ENCODE data around the gene RPS6KL1. TPM values are rescaled to one million over a fixed set of nuclear protein-coding genes. Genes with fewer than 3 reads are reported as not detected.

The RPS6KL1 gene
- total and polyA plus RNA-seq, 2 experiments from 2014 or later = 5.6 to 6.5 TPM

DNA sequence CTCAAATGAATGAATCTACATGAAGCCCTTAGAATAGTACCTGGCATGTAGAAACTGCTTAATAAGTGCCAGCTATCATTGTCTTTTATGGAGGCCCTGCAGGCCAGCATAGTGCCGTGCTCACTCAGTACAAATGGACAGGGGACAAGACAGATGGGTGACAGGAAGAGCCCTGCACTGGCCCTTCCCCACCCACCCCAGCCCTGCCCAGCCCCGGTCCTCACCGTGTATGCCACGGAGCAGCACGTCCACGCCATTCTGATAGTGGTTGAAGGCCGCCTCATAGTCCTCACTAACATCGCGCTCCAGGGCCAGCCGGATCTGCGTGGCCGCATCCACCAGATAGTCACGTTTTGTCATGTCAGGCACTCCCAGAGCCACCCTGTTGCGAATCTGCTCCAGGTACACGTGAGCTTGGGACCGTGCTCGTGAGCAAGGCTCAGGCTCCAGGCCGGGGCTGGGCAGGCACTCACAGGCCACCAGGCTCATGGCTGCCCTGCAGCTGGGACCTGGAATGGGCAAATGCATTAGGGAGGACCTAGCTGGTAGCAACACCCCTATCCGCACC, 1.9 kb downstream of the RPS6KL1 start (continued):
- TF ChIP-seq, protein P1, sequence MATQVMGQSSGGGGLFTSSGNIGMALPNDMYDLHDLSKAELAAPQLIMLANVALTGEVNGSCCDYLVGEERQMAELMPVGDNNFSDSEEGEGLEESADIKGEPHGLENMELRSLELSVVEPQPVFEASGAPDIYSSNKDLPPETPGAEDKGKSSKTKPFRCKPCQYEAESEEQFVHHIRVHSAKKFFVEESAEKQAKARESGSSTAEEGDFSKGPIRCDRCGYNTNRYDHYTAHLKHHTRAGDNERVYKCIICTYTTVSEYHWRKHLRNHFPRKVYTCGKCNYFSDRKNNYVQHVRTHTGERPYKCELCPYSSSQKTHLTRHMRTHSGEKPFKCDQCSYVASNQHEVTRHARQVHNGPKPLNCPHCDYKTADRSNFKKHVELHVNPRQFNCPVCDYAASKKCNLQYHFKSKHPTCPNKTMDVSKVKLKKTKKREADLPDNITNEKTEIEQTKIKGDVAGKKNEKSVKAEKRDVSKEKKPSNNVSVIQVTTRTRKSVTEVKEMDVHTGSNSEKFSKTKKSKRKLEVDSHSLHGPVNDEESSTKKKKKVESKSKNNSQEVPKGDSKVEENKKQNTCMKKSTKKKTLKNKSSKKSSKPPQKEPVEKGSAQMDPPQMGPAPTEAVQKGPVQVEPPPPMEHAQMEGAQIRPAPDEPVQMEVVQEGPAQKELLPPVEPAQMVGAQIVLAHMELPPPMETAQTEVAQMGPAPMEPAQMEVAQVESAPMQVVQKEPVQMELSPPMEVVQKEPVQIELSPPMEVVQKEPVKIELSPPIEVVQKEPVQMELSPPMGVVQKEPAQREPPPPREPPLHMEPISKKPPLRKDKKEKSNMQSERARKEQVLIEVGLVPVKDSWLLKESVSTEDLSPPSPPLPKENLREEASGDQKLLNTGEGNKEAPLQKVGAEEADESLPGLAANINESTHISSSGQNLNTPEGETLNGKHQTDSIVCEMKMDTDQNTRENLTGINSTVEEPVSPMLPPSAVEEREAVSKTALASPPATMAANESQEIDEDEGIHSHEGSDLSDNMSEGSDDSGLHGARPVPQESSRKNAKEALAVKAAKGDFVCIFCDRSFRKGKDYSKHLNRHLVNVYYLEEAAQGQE (IDR thresholded peaks at IDR 0.05; ENCODE audit: unreplicated experiment) = no peak
- TF ChIP-seq CREB1 (CRISPR knock-in tag; IDR thresholded peaks at IDR 0.05; ENCODE audit: low read depth) = no peak
- no peak for TF ChIP-seq ZNF114 (CRISPR knock-in tag; IDR thresholded peaks at IDR 0.05)

DNA sequence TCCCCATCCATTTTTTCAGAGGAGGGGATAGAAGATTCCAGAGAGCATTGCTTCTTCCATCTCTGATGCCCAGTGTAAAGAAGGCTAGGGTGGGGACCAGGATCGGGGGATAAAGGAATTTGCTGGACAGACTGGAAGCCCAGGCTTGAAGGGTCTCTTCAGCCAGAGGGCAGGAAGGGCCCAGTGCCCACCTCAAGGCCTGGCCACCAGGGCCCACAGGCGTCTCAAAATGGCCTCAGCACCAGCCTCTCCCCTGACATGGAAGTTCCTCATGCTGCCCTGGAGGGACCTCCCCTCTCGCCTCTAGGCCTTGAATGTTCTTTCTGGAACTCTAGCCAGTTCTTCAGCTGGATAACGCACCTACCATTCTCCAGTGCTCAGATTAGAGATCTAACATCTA, 2.8 kb downstream of the RPS6KL1 start:
- Histone ChIP-seq H4K20me1 (replicated peaks; ENCODE audit: insufficient read depth) (no peaks in the 10 kb centered on the region), H3K4me2 (no peak overlapping the region), H3K27ac (ENCODE audit: low read depth) (no peak overlapping the region), H3K79me2 (replicated peaks; ENCODE audit: insufficient read depth) (no peaks in the 10 kb centered on the region), H3K4me3 (no peak overlapping the region), H3F3A (replicated peaks; ENCODE audit: low read depth) (no peaks in the 10 kb centered on the region), H3K36me3 (ENCODE audit: insufficient read depth) (no peaks in the 10 kb centered on the region), H3K27me3 (ENCODE audit: insufficient read depth) (no peaks in the 10 kb centered on the region), H3K9me2 (ENCODE audit: insufficient read depth) (no peaks in the 10 kb centered on the region), H2AFZ (no peak overlapping the region), H3K4me1 (ENCODE audit: insufficient read depth) (peaks cover 6% of the 10 kb centered on the region; the same call in 1 of the 2 replicates)
- Mint-ChIP-seq H3K36me3 (ENCODE audit: low read depth) (peaks cover 5% of the 10 kb centered on the region; the same call in 1 of the 3 replicates), H3K27ac (no peak overlapping the region), H3K4me3 (no peak overlapping the region), H3K4me1 (peaks cover 7% of the 10 kb centered on the region), H3K27me3 (ENCODE audit: insufficient read depth, low read depth, poor library complexity) (peaks cover 3% of the 10 kb centered on the region), H3K9me3 (no peaks in the 10 kb centered on the region)
- TF ChIP-seq NANOG (IDR thresholded peaks at IDR 0.05; ENCODE audit: borderline replicate concordance) (no peak), JUNB (IDR thresholded peaks at IDR 0.05; ENCODE audit: unreplicated experiment) (no peak), CREB1 (CRISPR knock-in tag; IDR thresholded peaks at IDR 0.05; ENCODE audit: low read depth) (no peak), ZNF331 (CRISPR knock-in tag; IDR thresholded peaks at IDR 0.05; ENCODE audit: low read depth) (no peak), EZH2phosphoT487 (IDR thresholded peaks at IDR 0.05; ENCODE audit: unreplicated experiment) (no peak), EZH2 (IDR thresholded peaks at IDR 0.05; ENCODE audit: low read depth, unreplicated experiment) (no peak)
- ATAC-seq = no peak
- DNase-seq (ENCODE audit: low spot score) = no peak

DNA sequence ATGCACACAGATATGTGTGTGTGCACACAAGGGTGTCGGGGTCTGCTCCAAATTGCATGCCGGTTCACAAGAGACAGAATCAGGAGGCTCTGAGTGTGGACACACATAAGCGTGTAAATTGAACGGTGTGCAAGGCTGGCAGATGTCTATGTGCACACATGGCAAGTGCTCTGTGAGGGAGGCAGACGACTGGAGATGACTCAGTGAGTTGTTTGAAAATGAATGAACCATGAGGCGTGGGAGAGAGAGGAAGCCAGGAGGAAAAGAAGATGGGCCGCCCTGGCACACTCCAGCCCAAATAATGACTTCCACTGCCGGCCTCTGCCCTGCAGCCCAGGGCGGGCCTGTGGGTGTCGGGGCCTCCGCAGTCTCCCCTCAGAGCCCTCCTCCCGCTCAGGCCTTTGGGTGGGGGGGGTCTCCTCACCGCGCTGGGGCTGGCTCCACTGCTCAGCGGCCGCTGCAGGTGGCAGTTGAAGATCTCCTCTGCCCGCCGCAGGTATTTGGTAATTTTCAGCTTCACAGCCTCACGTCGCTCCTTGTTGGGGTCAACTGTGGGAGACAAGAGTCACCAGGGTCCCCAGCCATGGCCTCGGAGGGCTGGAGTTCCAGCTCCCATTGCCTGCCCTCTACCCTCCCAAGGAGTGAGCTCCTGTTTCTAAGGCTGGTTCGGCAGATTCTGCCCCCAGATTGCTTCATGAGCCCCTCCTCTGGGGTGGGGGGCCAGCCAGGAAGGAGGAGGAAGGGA, 3.5 kb downstream of the RPS6KL1 start:
- ATAC-seq = no peak
- H3K36me3 ChIP-seq (ENCODE audit: insufficient read depth) = no peaks in the 10 kb centered on the region
- no peaks in the 10 kb centered on the region for H3K9me2 ChIP-seq (ENCODE audit: insufficient read depth)
- H3K27ac ChIP-seq (ENCODE audit: low read depth) = no peak overlapping the region
- DNase-seq (ENCODE audit: low spot score) = no peak
- H3K4me2 ChIP-seq = no peak overlapping the region
- Mint-ChIP-seq H3K27me3 (ENCODE audit: insufficient read depth, low read depth, poor library complexity) (peaks cover 3% of the 10 kb centered on the region), H3K27ac (no peak overlapping the region), H3K36me3 (ENCODE audit: low read depth) (peaks cover 5% of the 10 kb centered on the region; the same call in 1 of the 3 replicates), H3K4me1 (peaks cover 7% of the 10 kb centered on the region), H3K4me3 (no peak overlapping the region), H3K9me3 (no peaks in the 10 kb centered on the region)
- H4K20me1 ChIP-seq (replicated peaks; ENCODE audit: insufficient read depth) = no peaks in the 10 kb centered on the region
- no peaks in the 10 kb centered on the region for H3F3A ChIP-seq (replicated peaks; ENCODE audit: low read depth)
- peaks cover 6% of the 10 kb centered on the region; the same call in 1 of the 2 replicates for H3K4me1 ChIP-seq (ENCODE audit: insufficient read depth)
- H3K4me3 ChIP-seq = no peak overlapping the region
- no peak overlapping the region for H2AFZ ChIP-seq
- H3K79me2 ChIP-seq (replicated peaks; ENCODE audit: insufficient read depth) = no peaks in the 10 kb centered on the region
- no peaks in the 10 kb centered on the region for H3K27me3 ChIP-seq (ENCODE audit: insufficient read depth)
- TF ChIP-seq JUNB (IDR thresholded peaks at IDR 0.05; ENCODE audit: unreplicated experiment) = no peak
- TF ChIP-seq, protein P2, sequence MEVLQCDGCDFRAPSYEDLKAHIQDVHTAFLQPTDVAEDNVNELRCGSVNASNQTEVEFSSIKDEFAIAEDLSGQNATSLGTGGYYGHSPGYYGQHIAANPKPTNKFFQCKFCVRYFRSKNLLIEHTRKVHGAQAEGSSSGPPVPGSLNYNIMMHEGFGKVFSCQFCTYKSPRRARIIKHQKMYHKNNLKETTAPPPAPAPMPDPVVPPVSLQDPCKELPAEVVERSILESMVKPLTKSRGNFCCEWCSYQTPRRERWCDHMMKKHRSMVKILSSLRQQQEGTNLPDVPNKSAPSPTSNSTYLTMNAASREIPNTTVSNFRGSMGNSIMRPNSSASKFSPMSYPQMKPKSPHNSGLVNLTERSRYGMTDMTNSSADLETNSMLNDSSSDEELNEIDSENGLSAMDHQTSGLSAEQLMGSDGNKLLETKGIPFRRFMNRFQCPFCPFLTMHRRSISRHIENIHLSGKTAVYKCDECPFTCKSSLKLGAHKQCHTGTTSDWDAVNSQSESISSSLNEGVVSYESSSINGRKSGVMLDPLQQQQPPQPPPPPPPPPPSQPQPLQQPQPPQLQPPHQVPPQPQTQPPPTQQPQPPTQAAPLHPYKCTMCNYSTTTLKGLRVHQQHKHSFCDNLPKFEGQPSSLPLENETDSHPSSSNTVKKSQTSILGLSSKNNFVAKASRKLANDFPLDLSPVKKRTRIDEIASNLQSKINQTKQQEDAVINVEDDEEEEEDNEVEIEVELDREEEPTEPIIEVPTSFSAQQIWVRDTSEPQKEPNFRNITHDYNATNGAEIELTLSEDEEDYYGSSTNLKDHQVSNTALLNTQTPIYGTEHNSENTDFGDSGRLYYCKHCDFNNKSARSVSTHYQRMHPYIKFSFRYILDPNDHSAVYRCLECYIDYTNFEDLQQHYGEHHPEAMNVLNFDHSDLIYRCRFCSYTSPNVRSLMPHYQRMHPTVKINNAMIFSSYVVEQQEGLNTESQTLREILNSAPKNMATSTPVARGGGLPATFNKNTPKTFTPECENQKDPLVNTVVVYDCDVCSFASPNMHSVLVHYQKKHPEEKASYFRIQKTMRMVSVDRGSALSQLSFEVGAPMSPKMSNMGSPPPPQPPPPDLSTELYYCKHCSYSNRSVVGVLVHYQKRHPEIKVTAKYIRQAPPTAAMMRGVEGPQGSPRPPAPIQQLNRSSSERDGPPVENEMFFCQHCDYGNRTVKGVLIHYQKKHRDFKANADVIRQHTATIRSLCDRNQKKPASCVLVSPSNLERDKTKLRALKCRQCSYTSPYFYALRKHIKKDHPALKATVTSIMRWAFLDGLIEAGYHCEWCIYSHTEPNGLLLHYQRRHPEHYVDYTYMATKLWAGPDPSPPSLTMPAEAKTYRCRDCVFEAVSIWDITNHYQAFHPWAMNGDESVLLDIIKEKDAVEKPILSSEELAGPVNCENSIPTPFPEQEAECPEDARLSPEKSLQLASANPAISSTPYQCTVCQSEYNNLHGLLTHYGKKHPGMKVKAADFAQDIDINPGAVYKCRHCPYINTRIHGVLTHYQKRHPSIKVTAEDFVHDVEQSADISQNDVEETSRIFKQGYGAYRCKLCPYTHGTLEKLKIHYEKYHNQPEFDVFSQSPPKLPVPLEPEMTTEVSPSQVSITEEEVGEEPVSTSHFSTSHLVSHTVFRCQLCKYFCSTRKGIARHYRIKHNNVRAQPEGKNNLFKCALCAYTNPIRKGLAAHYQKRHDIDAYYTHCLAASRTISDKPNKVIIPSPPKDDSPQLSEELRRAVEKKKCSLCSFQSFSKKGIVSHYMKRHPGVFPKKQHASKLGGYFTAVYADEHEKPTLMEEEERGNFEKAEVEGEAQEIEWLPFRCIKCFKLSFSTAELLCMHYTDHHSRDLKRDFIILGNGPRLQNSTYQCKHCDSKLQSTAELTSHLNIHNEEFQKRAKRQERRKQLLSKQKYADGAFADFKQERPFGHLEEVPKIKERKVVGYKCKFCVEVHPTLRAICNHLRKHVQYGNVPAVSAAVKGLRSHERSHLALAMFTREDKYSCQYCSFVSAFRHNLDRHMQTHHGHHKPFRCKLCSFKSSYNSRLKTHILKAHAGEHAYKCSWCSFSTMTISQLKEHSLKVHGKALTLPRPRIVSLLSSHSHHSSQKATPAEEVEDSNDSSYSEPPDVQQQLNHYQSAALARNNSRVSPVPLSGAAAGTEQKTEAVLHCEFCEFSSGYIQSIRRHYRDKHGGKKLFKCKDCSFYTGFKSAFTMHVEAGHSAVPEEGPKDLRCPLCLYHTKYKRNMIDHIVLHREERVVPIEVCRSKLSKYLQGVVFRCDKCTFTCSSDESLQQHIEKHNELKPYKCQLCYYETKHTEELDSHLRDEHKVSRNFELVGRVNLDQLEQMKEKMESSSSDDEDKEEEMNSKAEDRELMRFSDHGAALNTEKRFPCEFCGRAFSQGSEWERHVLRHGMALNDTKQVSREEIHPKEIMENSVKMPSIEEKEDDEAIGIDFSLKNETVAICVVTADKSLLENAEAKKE (CRISPR knock-in tag; IDR thresholded peaks at IDR 0.05) = no peak
